Measurements from ENCODE around the gene MED13L.

Gene MED13L

GRCh38 chr12:116301621-116302020 is 24.1 kb upstream of the MED13L start:
- no peak overlapping the region for H3K4me3 ChIP-seq (ENCODE audit: severe bottlenecking)
- H3K27me3 ChIP-seq (ENCODE audit: insufficient read depth, poor library complexity, severe bottlenecking) = no peaks in the 10 kb centered on the region
- H3K4me1 ChIP-seq (ENCODE audit: insufficient read depth, poor library complexity, severe bottlenecking) = no peaks in the 10 kb centered on the region
- no peak for TF ChIP-seq CTCF (IDR thresholded peaks at IDR 0.05; ENCODE audit: poor library complexity, severe bottlenecking)
- no peak for ATAC-seq (ENCODE audit: low read depth)
- H3K36me3 ChIP-seq (ENCODE audit: low read depth) = no peaks in the 10 kb centered on the region
- no peak overlapping the region for H3K27ac ChIP-seq (ENCODE audit: poor library complexity, severe bottlenecking)
- H3K9me3 ChIP-seq (ENCODE audit: severe bottlenecking) = no peaks in the 10 kb centered on the region
- no peak for DNase-seq (ENCODE audit: low spot score)

- TF ChIP-seq CTCF (IDR thresholded peaks at IDR 0.05; ENCODE audit: poor library complexity, severe bottlenecking) = no peak
- ATAC-seq (ENCODE audit: low read depth) = no peak
- Histone ChIP-seq H3K4me1 (ENCODE audit: insufficient read depth, poor library complexity, severe bottlenecking) (no peaks in the 10 kb centered on the region), H3K9me3 (ENCODE audit: severe bottlenecking) (no peaks in the 10 kb centered on the region), H3K27me3 (ENCODE audit: insufficient read depth, poor library complexity, severe bottlenecking) (no peaks in the 10 kb centered on the region), H3K27ac (ENCODE audit: poor library complexity, severe bottlenecking) (no peak overlapping the region), H3K36me3 (ENCODE audit: low read depth) (no peaks in the 10 kb centered on the region), H3K4me3 (ENCODE audit: severe bottlenecking) (no peak overlapping the region)
- DNase-seq (ENCODE audit: low spot score) = no peak
Measured at GRCh38 chr12:116299665-116300328, 22.3 kb upstream of the MED13L start.

DNA sequence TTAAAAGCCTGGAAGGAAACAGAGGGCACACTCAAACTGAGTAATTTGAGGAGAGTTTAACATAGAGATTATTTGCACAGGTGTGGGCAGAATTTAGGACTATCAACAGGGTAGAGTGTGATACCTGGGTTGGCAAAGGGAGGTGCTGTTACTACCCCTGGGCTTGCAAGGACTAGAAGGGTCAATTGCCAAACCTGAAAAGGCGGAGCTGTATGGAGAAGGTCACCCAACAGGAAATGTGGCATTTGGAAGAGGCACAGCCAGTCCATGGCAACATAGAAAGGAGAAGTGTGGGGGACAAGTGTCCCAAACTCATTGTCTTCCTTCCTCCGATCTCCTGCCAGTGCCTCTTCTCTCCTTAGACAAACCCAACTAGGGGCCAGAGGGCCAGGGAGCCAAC is 21.6 kb upstream of the MED13L start:
- no peaks in the 10 kb centered on the region for H3K4me1 ChIP-seq (ENCODE audit: insufficient read depth, poor library complexity, severe bottlenecking)
- DNase-seq (ENCODE audit: low spot score) (no peak), ATAC-seq (ENCODE audit: low read depth) (no peak)

DNA sequence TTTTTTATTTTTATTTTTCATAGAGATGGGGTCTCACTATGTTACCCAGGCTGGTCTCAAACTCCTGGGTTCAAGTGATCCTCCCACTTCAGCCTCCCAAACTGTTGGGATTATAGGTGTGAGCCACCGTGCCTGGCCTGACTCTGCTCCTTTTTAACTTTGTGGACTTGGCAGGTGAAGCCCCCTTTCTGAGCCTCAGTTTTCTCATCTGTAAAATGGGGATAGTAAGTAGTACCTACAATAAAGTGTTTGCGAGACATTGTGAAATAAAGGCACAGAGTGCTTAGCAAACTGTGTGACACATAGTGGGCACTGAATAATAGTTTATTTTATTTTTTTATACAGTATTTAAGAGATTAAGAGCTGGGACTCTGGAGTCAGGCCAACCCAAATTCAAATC is 21.1 kb upstream of the MED13L start:
- no peaks in the 10 kb centered on the region for H3K9me3 ChIP-seq (ENCODE audit: severe bottlenecking)
- ATAC-seq (ENCODE audit: low read depth) (no peak), DNase-seq (ENCODE audit: low spot score) (no peak)
- H3K4me1 ChIP-seq (ENCODE audit: insufficient read depth, poor library complexity, severe bottlenecking) = no peaks in the 10 kb centered on the region
- no peaks in the 10 kb centered on the region for H3K27me3 ChIP-seq (ENCODE audit: insufficient read depth, poor library complexity, severe bottlenecking)
- no peak overlapping the region for H3K27ac ChIP-seq (ENCODE audit: poor library complexity, severe bottlenecking)
- H3K4me3 ChIP-seq (ENCODE audit: severe bottlenecking) = no peak overlapping the region
- no peaks in the 10 kb centered on the region for H3K36me3 ChIP-seq (ENCODE audit: low read depth)
- TF ChIP-seq CTCF (IDR thresholded peaks at IDR 0.05; ENCODE audit: poor library complexity, severe bottlenecking) = no peak

More for the DNA sequence above, 21.6 kb upstream of the MED13L start:
- H3K4me3 ChIP-seq (ENCODE audit: severe bottlenecking) = no peak overlapping the region
- TF ChIP-seq CTCF (IDR thresholded peaks at IDR 0.05; ENCODE audit: poor library complexity, severe bottlenecking) = no peak
- H3K27me3 ChIP-seq (ENCODE audit: insufficient read depth, poor library complexity, severe bottlenecking) = no peaks in the 10 kb centered on the region
- H3K27ac ChIP-seq (ENCODE audit: poor library complexity, severe bottlenecking) = no peak overlapping the region
- no peaks in the 10 kb centered on the region for H3K9me3 ChIP-seq (ENCODE audit: severe bottlenecking)
- H3K36me3 ChIP-seq (ENCODE audit: low read depth) = no peaks in the 10 kb centered on the region

DNA sequence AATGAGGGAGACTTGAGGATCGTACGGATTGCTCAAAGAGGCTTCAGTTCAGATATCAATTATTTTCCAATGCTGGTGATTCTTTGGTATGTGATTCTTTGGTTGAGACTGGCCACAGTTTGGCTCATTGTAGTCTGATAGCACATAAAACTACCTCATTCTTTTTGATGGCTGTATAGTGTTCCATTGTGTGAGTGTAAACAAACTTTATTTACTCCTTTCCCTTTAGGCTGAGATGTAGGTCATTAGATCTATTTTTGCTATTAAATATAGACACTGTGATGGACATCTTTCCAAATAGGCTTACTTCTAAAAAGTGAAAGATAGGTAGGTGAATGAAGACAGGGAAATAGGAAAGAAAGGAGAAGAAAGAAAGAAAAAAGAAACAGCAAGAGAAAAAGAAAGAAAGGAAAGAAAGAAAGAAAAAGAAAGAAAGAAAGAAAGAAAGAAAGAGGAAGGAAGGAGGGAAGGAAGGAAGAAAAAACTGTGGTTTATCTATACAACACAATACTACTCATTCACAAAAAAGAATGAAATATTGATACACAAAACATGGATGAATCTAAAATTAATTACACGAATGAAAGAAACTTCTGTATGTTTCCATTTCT is 19.8 kb upstream of the MED13L start:
- ATAC-seq (ENCODE audit: low read depth) (no peak), DNase-seq (ENCODE audit: low spot score) (no peak)
- Histone ChIP-seq H3K36me3 (ENCODE audit: low read depth) (no peaks in the 10 kb centered on the region), H3K9me3 (ENCODE audit: severe bottlenecking) (no peaks in the 10 kb centered on the region), H3K4me3 (ENCODE audit: severe bottlenecking) (no peak overlapping the region), H3K27me3 (ENCODE audit: insufficient read depth, poor library complexity, severe bottlenecking) (no peaks in the 10 kb centered on the region), H3K27ac (ENCODE audit: poor library complexity, severe bottlenecking) (no peak overlapping the region), H3K4me1 (ENCODE audit: insufficient read depth, poor library complexity, severe bottlenecking) (no peaks in the 10 kb centered on the region)
- no peak for TF ChIP-seq CTCF (IDR thresholded peaks at IDR 0.05; ENCODE audit: poor library complexity, severe bottlenecking)
